ENCODE results near the gene DAB2IP.

GRCh38 chr9:121627427-121627826 lies 24.0 kb upstream of the DAB2IP start:
- TF ChIP-seq CTCF (IDR thresholded peaks at IDR 0.05; ENCODE audit: low read depth, low read length): no peak
- no peak for TF ChIP-seq EZH2phosphoT487 (IDR thresholded peaks at IDR 0.05; ENCODE audit: low read depth)

All from OCI-LY3 (cell line).